VCaP (cell line): ENCODE results near the gene NOP53.
"Not testable (repeated sequence)": the region's sequence is repeated elsewhere in the genome, so short reads cannot be mapped to it uniquely, and the experiment has no call there.

Experiments used
- H3K27ac ChIP-seq: fragments of 450-650 bp; 2 replicates; pipeline ENCODE4 v1.5.1; 2017
- TF ChIP-seq, protein P1 (sequence below): fragments of 450-650 bp; conservative IDR thresholded peaks from 2 replicates; pipeline ENCODE4 v1.5.1; 2017; ENCODE audit warnings: mild to moderate bottlenecking, moderate library complexity

NOP53 gene

DNA sequence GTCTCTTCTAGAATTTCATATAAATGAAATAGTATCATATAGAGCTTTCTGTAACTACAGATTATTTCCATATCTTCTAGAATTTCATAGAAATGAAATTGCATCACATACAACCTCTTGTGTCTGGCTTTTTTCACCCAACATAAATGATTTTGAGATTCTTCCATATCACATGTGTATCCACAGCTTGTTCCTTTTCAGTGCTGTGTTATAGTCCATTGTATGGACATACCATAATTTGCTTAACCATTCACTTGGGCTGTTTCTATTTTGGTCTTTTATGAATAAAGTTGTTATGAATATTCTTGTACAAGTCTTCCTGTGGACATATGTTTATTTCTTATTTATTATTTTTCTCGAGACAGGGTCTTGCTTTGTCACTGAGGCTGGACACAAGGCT is 47.3 kb downstream of the NOP53 start:
- no peak overlapping the region for H3K27ac ChIP-seq
- TF ChIP-seq, protein P1, sequence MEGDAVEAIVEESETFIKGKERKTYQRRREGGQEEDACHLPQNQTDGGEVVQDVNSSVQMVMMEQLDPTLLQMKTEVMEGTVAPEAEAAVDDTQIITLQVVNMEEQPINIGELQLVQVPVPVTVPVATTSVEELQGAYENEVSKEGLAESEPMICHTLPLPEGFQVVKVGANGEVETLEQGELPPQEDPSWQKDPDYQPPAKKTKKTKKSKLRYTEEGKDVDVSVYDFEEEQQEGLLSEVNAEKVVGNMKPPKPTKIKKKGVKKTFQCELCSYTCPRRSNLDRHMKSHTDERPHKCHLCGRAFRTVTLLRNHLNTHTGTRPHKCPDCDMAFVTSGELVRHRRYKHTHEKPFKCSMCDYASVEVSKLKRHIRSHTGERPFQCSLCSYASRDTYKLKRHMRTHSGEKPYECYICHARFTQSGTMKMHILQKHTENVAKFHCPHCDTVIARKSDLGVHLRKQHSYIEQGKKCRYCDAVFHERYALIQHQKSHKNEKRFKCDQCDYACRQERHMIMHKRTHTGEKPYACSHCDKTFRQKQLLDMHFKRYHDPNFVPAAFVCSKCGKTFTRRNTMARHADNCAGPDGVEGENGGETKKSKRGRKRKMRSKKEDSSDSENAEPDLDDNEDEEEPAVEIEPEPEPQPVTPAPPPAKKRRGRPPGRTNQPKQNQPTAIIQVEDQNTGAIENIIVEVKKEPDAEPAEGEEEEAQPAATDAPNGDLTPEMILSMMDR: no peak

DNA sequence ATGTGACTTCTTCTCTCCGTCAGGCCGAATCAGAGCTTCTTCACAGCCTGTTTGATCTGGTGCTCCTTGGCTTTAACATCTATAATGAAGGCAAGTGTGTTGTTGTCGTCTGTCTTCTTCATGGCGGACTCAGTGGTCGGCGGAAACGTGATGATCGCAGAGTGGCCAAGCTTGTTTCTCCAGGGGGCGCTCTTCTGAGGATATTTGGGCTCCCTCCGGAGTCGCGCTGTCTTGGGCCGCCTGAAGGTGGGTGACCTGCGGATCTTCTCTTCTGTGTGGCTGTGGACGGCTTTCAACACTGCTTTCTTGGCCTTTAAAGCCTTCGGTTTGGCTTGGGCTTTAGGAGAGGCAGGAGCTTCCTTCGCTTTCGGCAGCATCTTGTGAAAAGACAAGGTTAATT is 49.2 kb downstream of the NOP53 start:
- no peak overlapping the region for H3K27ac ChIP-seq
- TF ChIP-seq, protein P1: no peak

DNA sequence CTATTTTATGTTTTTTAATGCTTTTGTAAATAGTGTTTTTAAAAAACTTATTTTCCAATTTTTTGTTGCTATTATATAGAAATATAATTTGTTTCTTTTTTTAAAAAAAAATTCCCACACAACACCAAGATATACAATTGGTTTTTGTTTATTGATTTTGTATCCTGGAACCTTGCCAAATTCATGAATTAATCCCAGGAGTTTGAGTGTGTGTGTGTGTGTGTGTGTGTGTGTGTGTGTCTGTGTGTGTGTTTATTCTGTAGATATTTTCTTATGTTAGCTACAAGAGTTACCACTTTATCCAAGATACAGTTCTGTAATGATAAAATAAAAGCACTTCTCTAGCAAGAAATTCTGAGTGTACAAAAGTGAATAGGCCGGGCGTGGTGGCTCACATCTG is 51.4 kb downstream of the NOP53 start:
- TF ChIP-seq, protein P1: no peak
- H3K27ac ChIP-seq: no peak overlapping the region

DNA sequence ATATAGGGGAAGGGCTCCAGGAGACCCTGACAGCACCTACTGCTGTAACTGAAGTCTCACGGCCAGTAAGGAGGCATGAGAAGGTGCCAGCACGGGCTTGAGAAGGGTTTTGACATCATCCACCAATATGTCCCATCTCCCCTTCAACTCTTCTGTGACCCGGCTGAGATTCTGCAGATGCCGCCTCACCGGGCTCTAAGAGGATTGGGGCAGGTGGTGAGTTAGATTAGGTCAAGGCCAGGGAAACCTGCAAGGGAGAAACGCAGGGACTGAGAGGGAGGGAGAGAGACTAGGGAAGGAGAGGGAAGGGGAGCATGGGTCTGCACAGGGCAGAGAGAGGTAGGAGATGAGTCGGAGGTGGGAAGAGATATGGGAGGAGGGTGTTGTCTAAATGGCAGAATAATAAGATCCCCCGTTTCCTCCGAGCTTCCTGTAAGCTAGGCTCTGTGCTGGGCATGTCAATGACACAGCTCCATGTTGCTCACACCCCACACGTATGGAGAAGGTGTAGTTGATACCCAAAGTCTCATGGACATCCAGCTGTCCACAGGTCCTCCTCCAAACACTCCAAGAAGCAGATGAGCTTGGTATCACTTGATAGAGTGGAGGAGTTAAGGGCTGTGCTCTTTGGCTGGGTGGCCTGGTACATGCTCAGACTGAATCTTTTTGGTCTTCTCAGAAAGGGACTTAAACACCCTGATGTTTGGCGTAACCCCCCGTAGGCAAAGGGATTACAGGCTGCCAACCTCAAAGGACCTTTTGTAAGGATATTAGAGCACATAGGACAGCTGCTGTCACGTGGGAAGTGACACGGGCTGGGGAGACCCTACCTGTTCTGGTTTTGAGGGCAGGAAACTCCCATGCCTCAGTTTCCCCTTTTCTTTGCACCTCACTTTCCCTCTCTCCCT is 52.9 kb downstream of the NOP53 start:
- H3K27ac ChIP-seq: no peak overlapping the region
- TF ChIP-seq, protein P1: no peak

DNA sequence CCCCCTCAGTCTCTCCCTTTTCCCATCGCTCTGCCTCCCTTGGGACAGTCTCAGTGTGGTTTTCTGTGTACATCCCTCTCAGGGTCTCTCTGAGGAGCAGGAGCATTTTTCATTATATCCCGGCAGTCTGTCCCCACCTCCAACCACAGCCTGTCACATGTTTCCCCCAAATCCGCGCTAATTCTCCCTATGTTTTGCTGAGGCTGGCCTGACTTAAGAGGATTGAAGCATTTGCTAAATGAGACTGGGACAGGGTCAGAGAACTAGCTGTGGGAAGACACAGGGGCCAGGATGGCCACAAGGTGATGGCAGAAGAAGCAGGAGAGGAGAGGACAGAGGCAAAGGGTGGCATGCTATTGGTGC is 53.5 kb downstream of the NOP53 start:
- TF ChIP-seq, protein P1: no peak
- H3K27ac ChIP-seq: no peak overlapping the region

DNA sequence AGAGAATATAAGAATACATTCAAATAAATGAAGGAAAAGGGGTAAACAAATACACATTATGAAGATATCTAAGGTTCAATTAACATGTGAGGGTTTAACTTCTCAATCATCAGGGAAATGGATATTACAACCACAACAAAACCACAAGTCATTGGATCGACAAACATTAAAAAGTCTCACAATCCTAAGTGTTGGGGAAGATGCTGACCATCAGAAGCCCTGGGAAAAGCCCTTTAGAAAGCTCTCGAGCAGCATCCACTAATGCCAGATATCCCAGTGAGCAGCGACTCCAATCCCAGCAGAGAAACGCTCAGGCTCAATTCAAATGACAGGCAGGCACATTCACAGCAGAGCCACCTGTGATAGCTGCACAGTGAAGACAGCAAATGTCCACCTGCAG is 55.9 kb downstream of the NOP53 start:
- TF ChIP-seq, protein P1: no peak
- no peak overlapping the region for H3K27ac ChIP-seq

DNA sequence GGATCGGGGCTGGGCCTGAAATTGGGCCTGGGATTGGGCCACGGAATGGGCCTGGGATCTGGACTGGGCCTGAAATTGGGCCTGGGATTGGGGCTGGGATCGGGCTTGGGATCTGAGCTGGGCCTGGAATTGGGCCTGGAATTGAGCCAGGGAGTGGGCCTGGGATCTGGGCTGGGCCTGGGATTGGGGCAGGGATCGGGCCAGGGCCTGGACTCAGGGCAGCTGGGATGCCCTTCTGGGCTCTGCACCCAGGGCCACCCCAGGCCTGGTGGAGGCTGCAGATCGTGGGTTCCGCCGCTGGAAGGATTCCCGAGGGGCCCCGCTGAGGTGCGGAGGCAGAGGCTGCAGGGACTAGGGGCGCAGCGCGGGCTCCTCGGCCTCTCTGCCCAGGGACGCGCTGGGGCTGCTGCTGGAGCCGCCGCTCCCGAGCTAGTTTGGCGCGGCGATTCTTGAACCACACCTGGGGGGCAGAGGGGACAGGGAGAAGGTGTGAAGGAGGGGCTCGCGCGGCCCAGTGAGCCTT is 57.2 kb downstream of the NOP53 start:
- TF ChIP-seq, protein P1: no peak

DNA sequence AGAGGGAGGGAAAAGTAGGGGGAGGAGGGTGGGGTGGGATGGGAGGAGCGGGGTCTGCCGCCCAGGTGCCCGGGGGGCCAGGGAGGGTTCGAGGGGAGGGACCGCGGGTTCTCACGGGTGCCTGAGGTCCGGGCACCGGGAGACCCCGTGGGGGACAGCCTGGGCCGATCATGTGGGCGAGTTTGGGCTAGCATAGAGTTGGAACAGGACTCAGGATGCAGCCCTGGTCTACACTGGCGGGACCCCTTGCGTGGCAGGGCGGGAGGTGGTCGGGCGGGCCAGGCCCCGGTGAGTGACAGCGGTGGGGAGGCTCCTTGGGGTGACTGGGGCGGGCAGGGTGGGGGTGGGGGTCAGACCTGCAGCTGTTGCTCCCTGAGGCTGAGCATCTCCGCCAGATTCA is 57.8 kb downstream of the NOP53 start:
- H3K27ac ChIP-seq: not testable (repeated sequence)

More for the DNA sequence above, 57.2 kb downstream of the NOP53 start:
- no peak overlapping the region for H3K27ac ChIP-seq

DNA sequence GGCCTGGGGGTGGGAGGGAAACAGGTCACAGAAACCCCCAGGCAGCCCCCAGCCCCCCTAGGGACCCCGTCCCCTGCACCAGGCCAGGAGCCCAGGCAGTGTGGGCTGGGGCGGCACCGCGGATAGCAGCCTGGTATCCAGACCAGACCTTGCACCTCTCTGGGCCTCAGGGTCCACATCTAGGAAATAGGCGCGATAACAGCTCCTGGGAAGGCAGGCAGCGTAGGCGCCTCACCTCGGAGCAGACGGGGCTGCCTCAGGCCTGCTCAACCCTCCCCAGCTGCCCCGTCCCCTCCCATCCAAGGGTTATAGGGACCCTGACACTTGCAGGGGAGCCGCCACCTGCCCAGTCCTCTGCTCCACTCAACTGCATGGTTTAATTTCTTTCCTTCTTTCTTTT is 58.3 kb downstream of the NOP53 start:
- not testable (repeated sequence) for H3K27ac ChIP-seq

DNA sequence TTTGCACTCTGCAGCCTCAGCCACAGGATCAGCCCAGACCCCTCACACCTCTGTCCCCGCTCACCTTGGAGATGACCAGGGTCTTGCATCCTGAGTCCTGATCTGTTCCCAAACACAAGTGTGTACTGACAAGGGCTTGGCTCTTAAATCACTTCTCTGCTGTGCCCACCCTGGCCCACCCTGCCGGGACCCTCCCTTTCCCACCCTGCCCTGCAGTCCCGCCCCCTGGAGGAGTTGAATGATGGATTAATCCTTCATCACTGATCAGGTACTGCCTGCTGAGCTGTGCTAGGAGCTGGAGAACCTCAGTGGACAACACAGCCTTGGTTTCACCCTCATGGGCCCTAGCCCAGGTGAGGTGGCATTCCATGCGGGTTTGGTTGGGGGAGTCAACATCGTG is 59.1 kb downstream of the NOP53 start, which contains the start of gene TPRX1:
Gene TPRX1, minus strand, starts transcription at position 101 of the 400 bp plus-strand sequence. Its CDS starts 12 bp downstream, at position 89.
- H3K27ac ChIP-seq: not testable (repeated sequence)
